GM23338 (cell line): ENCODE data around the gene ANTXR2. TPM values are rescaled to one million over a fixed set of nuclear protein-coding genes. Genes with fewer than 3 reads are reported as not detected.

Source experiments
- ATAC-seq: fragments of 200-7000 bp; cut with Tn5 transposase; 3 replicates; pipeline ENCODE4 v1.9.1; 2020
- DNase-seq: peaks from one replicate; pipeline ENCODE4 v3.0.0-alpha.2; 2015; ENCODE audit warnings: low spot score
- H2AFZ ChIP-seq: fragments of 200-600 bp; sonication (generic); 2 replicates; pipeline ENCODE4 v1.8.0; 2016; ENCODE audit warnings: antibody characterized with exemption, mild to moderate bottlenecking, moderate library complexity
- H3F3A ChIP-seq: fragments of 200-600 bp; sonication (generic); replicated peaks from 2 replicates; pipeline ENCODE4 v1.8.0; 2017; ENCODE audit warnings: antibody characterized with exemption, mixed run types, low read depth
- H3K27ac ChIP-seq: fragments of 200-600 bp; sonication (generic); 2 replicates; pipeline ENCODE4 v1.6.1; 2016; ENCODE audit warnings: low read depth
- H3K27me3 ChIP-seq: fragments of 200-600 bp; sonication (generic); 2 replicates; pipeline ENCODE4 v1.8.0; 2016; ENCODE audit warnings: mild to moderate bottlenecking, mixed run types, moderate library complexity; ENCODE audit not compliant: insufficient read depth
- H3K36me3 ChIP-seq: fragments of 200-600 bp; sonication (generic); 2 replicates; pipeline ENCODE4 v1.8.0; 2016; ENCODE audit warnings: mild to moderate bottlenecking; ENCODE audit not compliant: insufficient read depth
- H3K4me1 ChIP-seq: fragments of 200-600 bp; sonication (generic); 2 replicates; pipeline ENCODE4 v1.8.0; 2016; ENCODE audit warnings: mild to moderate bottlenecking, moderate library complexity; ENCODE audit not compliant: insufficient read depth
- H3K4me2 ChIP-seq: fragments of 200-600 bp; sonication (generic); 2 replicates; pipeline ENCODE4 v1.7.1; 2017; ENCODE audit warnings: mixed run types
- H3K4me3 ChIP-seq: fragments of 200-600 bp; sonication (generic); 2 replicates; pipeline ENCODE4 v1.6.1; 2016; ENCODE audit warnings: mixed run types
- H3K79me2 ChIP-seq: fragments of 200-600 bp; sonication (generic); replicated peaks from 2 replicates; pipeline ENCODE4 v1.8.0; 2017; ENCODE audit warnings: mild to moderate bottlenecking; ENCODE audit not compliant: insufficient read depth
- H3K9me2 ChIP-seq: fragments of 200-600 bp; sonication (generic); 2 replicates; pipeline ENCODE4 v1.8.0; 2017; ENCODE audit not compliant: insufficient read depth
- H4K20me1 ChIP-seq: fragments of 200-600 bp; sonication (generic); replicated peaks from 2 replicates; pipeline ENCODE4 v1.8.0; 2017; ENCODE audit warnings: mild to moderate bottlenecking; ENCODE audit not compliant: insufficient read depth
- H3K27ac Mint-ChIP-seq: 2 replicates; pipeline ENCODE4 v1.8.0; 2020; ENCODE audit warnings: inconsistent platforms, mild to moderate bottlenecking, moderate library complexity, mixed read lengths
- H3K27me3 Mint-ChIP-seq: 3 replicates; pipeline ENCODE4 v1.8.0; 2022; ENCODE audit warnings: low read depth, mild to moderate bottlenecking, moderate library complexity, mixed read lengths, inconsistent platforms; ENCODE audit not compliant: insufficient read depth, poor library complexity
- H3K36me3 Mint-ChIP-seq: 3 replicates; pipeline ENCODE4 v1.8.0; 2021; ENCODE audit warnings: low read depth, mild to moderate bottlenecking, inconsistent platforms, moderate library complexity, mixed read lengths
- H3K4me1 Mint-ChIP-seq: 3 replicates; pipeline ENCODE4 v1.8.0; 2020; ENCODE audit warnings: mild to moderate bottlenecking, inconsistent platforms, mixed read lengths
- H3K4me3 Mint-ChIP-seq: 3 replicates; pipeline ENCODE4 v1.8.0; 2021; ENCODE audit warnings: moderate library complexity, mild to moderate bottlenecking, inconsistent platforms, mixed read lengths
- H3K9me3 Mint-ChIP-seq: 3 replicates; pipeline ENCODE4 v1.8.0; 2020; ENCODE audit warnings: moderate library complexity, mild to moderate bottlenecking, inconsistent platforms, mixed read lengths
- CREB1 ChIP-seq: fragments of 250-450 bp; sonication (Bioruptor Pico); IDR thresholded peaks from 2 replicates; pipeline ENCODE4 v1.5.0; 2020; ENCODE audit warnings: low read depth, mild to moderate bottlenecking, moderate library complexity
- CTCF ChIP-seq, 2 experiments: fragments of 200-600 bp in 1 of 2; sonication (generic) in 1 of 2; conservative IDR thresholded peaks; 2 replicates each; pipeline versions ENCODE4 v1.5.1 to v1.6.1; 2016 to 2017; ENCODE audit warnings: antibody characterized with exemption in 2 of 2, low read depth in 2 of 2, mild to moderate bottlenecking in 2 of 2, moderate library complexity in 1 of 2
- EZH2 ChIP-seq: fragments of 200-600 bp; sonication (generic); IDR thresholded peaks from one replicate; pipeline ENCODE4 v1.8.0; 2017; ENCODE audit warnings: antibody characterized with exemption, mild to moderate bottlenecking, low read depth; ENCODE audit not compliant: unreplicated experiment
- REST ChIP-seq: IDR thresholded peaks from one replicate; pipeline ENCODE4 v1.6.1; 2018; ENCODE audit warnings: antibody characterized with exemption; ENCODE audit not compliant: unreplicated experiment
- ZNF114 ChIP-seq: fragments of 250-450 bp; sonication (Bioruptor Pico); IDR thresholded peaks from 2 replicates; pipeline ENCODE4 v1.5.0; 2020; ENCODE audit warnings: mild to moderate bottlenecking, moderate library complexity
- polyA plus RNA-seq: library from polyadenylated mRNA; unstranded; fragments of >200 nt; fragmentation: Nextera tagmentation; extraction: Ambion mirVana; gene quantifications from 2 replicates; pipeline ENCODE4 v1.2.1, GENCODE V29; 2016
- total RNA-seq: library from RNA; depleted of rRNA; stranded (reverse); fragments of >200 nt; shearing (Covaris generic); gene quantifications from 2 replicates; pipeline ENCODE4 v1.2.3, GENCODE V29; 2014

The ANTXR2 gene
- total and polyA plus RNA-seq, 2 experiments from 2014 or later: 2.0 to 5.3 TPM

GRCh38 chr4:80098635-80099034 lies 25.6 kb upstream of the ANTXR2 start (continued):
- TF ChIP-seq CTCF (conservative IDR thresholded peaks at IDR 0.05; ENCODE audit: low read depth in 2 of 2): no peak

GRCh38 chr4:80097400-80098177 lies 24.6 kb upstream of the ANTXR2 start:
- H3K4me2 ChIP-seq: no peak overlapping the region
- TF ChIP-seq REST (no peak), CREB1 (CRISPR knock-in tag) (no peak), ZNF114 (CRISPR knock-in tag) (no peak), EZH2 (no peak)

GRCh38 chr4:80096175-80096850 lies 23.3 kb upstream of the ANTXR2 start:
- DNase-seq: no peak
- no peak for TF ChIP-seq CREB1 (CRISPR knock-in tag)
- H4K20me1 ChIP-seq: no peaks in the 10 kb centered on the region

More at GRCh38 chr4:80097400-80098177, 24.6 kb upstream of the ANTXR2 start:
- no peaks in the 10 kb centered on the region for H3F3A ChIP-seq
- H2AFZ ChIP-seq: no peak overlapping the region
- no peaks in the 10 kb centered on the region for H3K36me3 Mint-ChIP-seq
- H3K9me2 ChIP-seq: no peaks in the 10 kb centered on the region
- H3K4me3 Mint-ChIP-seq: no peak overlapping the region
- no peaks in the 10 kb centered on the region for H3K79me2 ChIP-seq
- H3K4me3 ChIP-seq: no peak overlapping the region
- H3K27ac ChIP-seq: no peak overlapping the region
- H3K36me3 ChIP-seq: no peaks in the 10 kb centered on the region
- H3K27me3 Mint-ChIP-seq: peaks cover 1% of the 10 kb centered on the region
- no peaks in the 10 kb centered on the region for H3K4me1 ChIP-seq
- no peaks in the 10 kb centered on the region for H4K20me1 ChIP-seq
- H3K9me3 Mint-ChIP-seq: no peaks in the 10 kb centered on the region
- H3K4me1 Mint-ChIP-seq: no peaks in the 10 kb centered on the region
- no peak overlapping the region for H3K27ac Mint-ChIP-seq
- ATAC-seq (no peak), DNase-seq (no peak)
- no peaks in the 10 kb centered on the region for H3K27me3 ChIP-seq

More at GRCh38 chr4:80096175-80096850, 23.3 kb upstream of the ANTXR2 start:
- Histone ChIP-seq H2AFZ (peak overlapping the region; percentile 44; the same call in 1 of the 2 replicates), H3K4me1 (no peaks in the 10 kb centered on the region), H3K79me2 (no peaks in the 10 kb centered on the region), H3K27me3 (no peaks in the 10 kb centered on the region), H3K9me2 (no peaks in the 10 kb centered on the region), H3F3A (no peaks in the 10 kb centered on the region), H3K4me2 (no peak overlapping the region), H3K36me3 (no peaks in the 10 kb centered on the region), H3K27ac (no peak overlapping the region), H3K4me3 (no peak overlapping the region)
- Mint-ChIP-seq H3K4me3 (no peak overlapping the region), H3K9me3 (no peaks in the 10 kb centered on the region), H3K27me3 (peaks cover 1% of the 10 kb centered on the region), H3K27ac (no peak overlapping the region), H3K36me3 (no peaks in the 10 kb centered on the region), H3K4me1 (no peaks in the 10 kb centered on the region)
- no peak for ATAC-seq
